ENCODE data around the gene RIC1.
"Not testable (repeated sequence)": the region's sequence is repeated elsewhere in the genome, so short reads cannot be mapped to it uniquely, and the experiment has no call there.

The RIC1 gene

GRCh38 chr9:5621327-5621726 lies 7.6 kb upstream of the RIC1 start:
- DNase-seq (ENCODE audit: low read depth): no peak

GRCh38 chr9:5622016-5622415 lies 6.9 kb upstream of the RIC1 start:
- no peak for DNase-seq (ENCODE audit: low read depth)

GRCh38 chr9:5624655-5625054 lies 4.3 kb upstream of the RIC1 start:
- no peak for DNase-seq (ENCODE audit: low read depth)

- DNase-seq (ENCODE audit: low read depth): peak; percentile 11
Measured at GRCh38 chr9:5626727-5627634, 1.9 kb upstream of the RIC1 start.

- DNase-seq (ENCODE audit: low read depth): not testable (repeated sequence)
Measured at GRCh38 chr9:5627686-5628085, 1.2 kb upstream of the RIC1 start.

GRCh38 chr9:5628183-5628529 lies 751 bp upstream of the RIC1 start:
- no peak for DNase-seq (ENCODE audit: low read depth)

GRCh38 chr9:5629312-5630080 lies 589 bp downstream of the RIC1 start:
- peak; percentile 11 for DNase-seq (ENCODE audit: low read depth)

- no peak for DNase-seq (ENCODE audit: low read depth)
Measured at GRCh38 chr9:5630081-5630507, 1.2 kb downstream of the RIC1 start.

- no peak for DNase-seq (ENCODE audit: low read depth)
Measured at GRCh38 chr9:5631026-5631425, 2.1 kb downstream of the RIC1 start.

- no peak for DNase-seq (ENCODE audit: low read depth)
Measured at GRCh38 chr9:5632540-5632939, 3.6 kb downstream of the RIC1 start.

GRCh38 chr9:5633243-5633642 lies 4.3 kb downstream of the RIC1 start:
- no peak for DNase-seq (ENCODE audit: low read depth)

GRCh38 chr9:5635390-5635789 lies 6.5 kb downstream of the RIC1 start:
- no peak for DNase-seq (ENCODE audit: low read depth)

- DNase-seq (ENCODE audit: low read depth): no peak
Measured at GRCh38 chr9:5639816-5640215, 10.9 kb downstream of the RIC1 start.

GRCh38 chr9:5642170-5642569 lies 13.3 kb downstream of the RIC1 start:
- no peak for DNase-seq (ENCODE audit: low read depth)

- no peak for DNase-seq (ENCODE audit: low read depth)
Measured at GRCh38 chr9:5643005-5643624, 14.2 kb downstream of the RIC1 start.

GRCh38 chr9:5644501-5644900 lies 15.6 kb downstream of the RIC1 start:
- DNase-seq (ENCODE audit: low read depth): no peak

GRCh38 chr9:5646116-5646515 lies 17.2 kb downstream of the RIC1 start:
- no peak for DNase-seq (ENCODE audit: low read depth)

- no peak for DNase-seq (ENCODE audit: low read depth)
Measured at GRCh38 chr9:5650356-5651105, 21.6 kb downstream of the RIC1 start.

GRCh38 chr9:5651246-5651645 lies 22.3 kb downstream of the RIC1 start:
- no peak for DNase-seq (ENCODE audit: low read depth)

GRCh38 chr9:5652821-5653220 lies 23.9 kb downstream of the RIC1 start:
- no peak for DNase-seq (ENCODE audit: low read depth)

- not testable (repeated sequence) for DNase-seq (ENCODE audit: low read depth)
Measured at GRCh38 chr9:5662804-5663203, 33.9 kb downstream of the RIC1 start.

- DNase-seq (ENCODE audit: low read depth): no peak
Measured at GRCh38 chr9:5665059-5665458, 36.2 kb downstream of the RIC1 start.

Measured in stimulated activated CD8-positive, alpha-beta memory T cell treated with anti-CD3 and anti-CD28 coated beads, Interleukin-12 subunit alpha, Interleukin-12 subunit beta, amount 100 ng/mL, for 1 hour (primary cell).